H1 (cell line): ENCODE measurements around the gene ADGRV1. TPM values are rescaled to one million over a fixed set of nuclear protein-coding genes. Genes with fewer than 3 reads are reported as not detected.

Experiments
- CTCF ChIA-PET: fragments of 300-600 bp; sonication (Branson Sonifier 250); formaldehyde crosslinking; loops from one replicate; lab custom pipeline; 2021; ENCODE audit not compliant: partially characterized antibody; lab: Charles Lee
- POLR2A ChIA-PET: fragments of 300-600 bp; sonication (Branson Sonifier 250); formaldehyde crosslinking; loops from one replicate; lab custom pipeline; 2021; ENCODE audit warnings: inconsistent platforms; ENCODE audit not compliant: partially characterized antibody; lab: Charles Lee
- DNase-seq, 2 experiments: peaks; one replicate each; pipeline versions ENCODE4 v3.0.0 to v3.0.0-alpha.2; 2010 to 2022; ENCODE audit warnings: low spot score in 2 of 2, low read depth in 1 of 2, mixed read lengths in 1 of 2
- FAIRE-seq: peaks from 2 replicates; lab custom pipeline; 2011; peaks lifted over from hg19 to GRCh38; lab: Jason Lieb, UNC
- H2AFZ ChIP-seq: 2 replicates; pipeline ENCODE4 v1.8.1; 2012; ENCODE audit warnings: low read length, inconsistent platforms
- H2AK5ac ChIP-seq: 2 replicates; pipeline ENCODE4 v1.6.1; 2013; ENCODE audit warnings: low read depth, low read length
- H2BK120ac ChIP-seq: replicated peaks from 2 replicates; pipeline ENCODE3; 2013; ENCODE audit warnings: low read depth, low read length, inconsistent platforms
- H2BK12ac ChIP-seq: 2 replicates; pipeline ENCODE4 v1.6.1; 2013; ENCODE audit warnings: low read depth, low read length
- H2BK15ac ChIP-seq: 2 replicates; pipeline ENCODE4 v1.6.1; 2013; ENCODE audit warnings: low read length
- H2BK20ac ChIP-seq: 2 replicates; pipeline ENCODE4 v1.6.1; 2013; ENCODE audit warnings: low read length
- H2BK5ac ChIP-seq: 2 replicates; pipeline ENCODE4 v1.6.1; 2013; ENCODE audit warnings: low read depth, low read length
- H3K14ac ChIP-seq: 2 replicates; pipeline ENCODE4 v1.6.1; 2013; ENCODE audit warnings: inconsistent platforms; ENCODE audit not compliant: insufficient read length
- H3K18ac ChIP-seq: 2 replicates; pipeline ENCODE4 v1.6.1; 2013; ENCODE audit warnings: low read length; ENCODE audit errors: extremely low read depth
- H3K23ac ChIP-seq: 2 replicates; pipeline ENCODE4 v1.6.1; 2013; ENCODE audit warnings: inconsistent platforms; ENCODE audit not compliant: insufficient read length
- H3K23me2 ChIP-seq: 2 replicates; pipeline ENCODE4 v1.6.1; 2013; ENCODE audit warnings: low read depth, low read length
- H3K27ac ChIP-seq: 2 replicates; pipeline ENCODE4 v1.6.1; 2011; ENCODE audit warnings: low read depth, low read length, inconsistent platforms
- H3K27me3 ChIP-seq, 4 experiments: replicated peaks in 1 of 4; 1 replicate in 1 of 4; 2 replicates in 3 of 4; pipeline versions ENCODE4 v1.6.1 to v1.8.1; 2011 to 2013; ENCODE audit warnings: low read length in 3 of 4, mild to moderate bottlenecking in 3 of 4, inconsistent platforms in 2 of 4, mixed read lengths in 2 of 4, moderate library complexity in 1 of 4; ENCODE audit not compliant: control insufficient read depth in 3 of 4, insufficient read depth in 3 of 4; ENCODE audit errors: extremely low read depth in 1 of 4
- H3K36me3 ChIP-seq, 4 experiments: 2 replicates each; pipeline versions ENCODE4 v1.6.1 to v1.8.1; 2011 to 2013; ENCODE audit warnings: mild to moderate bottlenecking in 4 of 4, low read length in 3 of 4, moderate library complexity in 2 of 4, control low read depth in 1 of 4, inconsistent platforms in 1 of 4; ENCODE audit not compliant: insufficient read depth in 4 of 4, control insufficient read depth in 2 of 4
- H3K4ac ChIP-seq: replicated peaks from 2 replicates; pipeline ENCODE3; 2013; ENCODE audit warnings: low read length, low read depth, mixed read lengths, inconsistent platforms; ENCODE audit not compliant: insufficient read length
- H3K4me1 ChIP-seq, 4 experiments: replicated peaks in 1 of 4; 1 replicate in 1 of 4; 2 replicates in 3 of 4; pipeline versions ENCODE4 v1.6.1 to v1.8.1; 2011 to 2013; ENCODE audit warnings: low read length in 3 of 4, inconsistent platforms in 2 of 4, mixed read lengths in 1 of 4; ENCODE audit not compliant: insufficient read depth in 4 of 4, control insufficient read depth in 3 of 4
- H3K4me2 ChIP-seq, 2 experiments: 2 replicates each; pipeline versions ENCODE4 v1.6.1 to v1.8.1; 2011 to 2013; ENCODE audit warnings: low read depth in 2 of 2, low read length in 2 of 2, control low read depth in 1 of 2, inconsistent platforms in 1 of 2, mild to moderate bottlenecking in 1 of 2; ENCODE audit not compliant: insufficient read depth in 1 of 2
- H3K4me3 ChIP-seq, 4 experiments: fragments of 200-600, 300-600 bp in 1 of 4; sonication (generic), shearing (Covaris generic), sonication (Bioruptor Twin) in 1 of 4; 2 replicates each; pipeline versions ENCODE4 v1.5.1 to v1.8.1; 2011 to 2016; ENCODE audit warnings: low read length in 4 of 4, low read depth in 3 of 4, control low read depth in 2 of 4, inconsistent platforms in 2 of 4, mild to moderate bottlenecking in 2 of 4, mixed read lengths in 1 of 4, moderate library complexity in 1 of 4; ENCODE audit not compliant: insufficient read depth in 2 of 4; ENCODE audit errors: extremely low read depth in 1 of 4
- H3K56ac ChIP-seq: replicated peaks from 2 replicates; pipeline ENCODE3; 2013; ENCODE audit warnings: low read depth, mild to moderate bottlenecking, mixed read lengths, low read length, inconsistent platforms; ENCODE audit not compliant: insufficient read length
- H3K79me1 ChIP-seq: 2 replicates; pipeline ENCODE4 v1.6.1; 2013; ENCODE audit warnings: low read depth, low read length, control low read depth
- H3K79me2 ChIP-seq, 2 experiments: 2 replicates each; pipeline versions ENCODE4 v1.6.1 to v1.8.1; 2012 to 2013; ENCODE audit warnings: low read length in 2 of 2, mild to moderate bottlenecking in 2 of 2, inconsistent platforms in 1 of 2; ENCODE audit not compliant: insufficient read depth in 2 of 2, control insufficient read depth in 1 of 2
- H3K9ac ChIP-seq, 4 experiments: replicated peaks in 1 of 4; 1 replicate in 1 of 4; 2 replicates in 3 of 4; pipeline versions ENCODE4 v1.6.1 to v1.8.1; 2011 to 2013; ENCODE audit warnings: low read depth in 3 of 4, low read length in 3 of 4, control low read depth in 2 of 4, mild to moderate bottlenecking in 2 of 4, moderate library complexity in 2 of 4, inconsistent platforms in 1 of 4; ENCODE audit errors: extremely low read depth in 1 of 4
- H3K9me3 ChIP-seq, 2 experiments: 2 replicates each; pipeline versions ENCODE4 v1.6.1 to v1.8.1; 2012 to 2013; ENCODE audit warnings: mild to moderate bottlenecking in 2 of 2, moderate library complexity in 2 of 2, control low read depth in 1 of 2, inconsistent platforms in 1 of 2, low read depth in 1 of 2, low read length in 1 of 2, mixed read lengths in 1 of 2; ENCODE audit not compliant: insufficient read depth in 2 of 2
- H4K20me1 ChIP-seq, 2 experiments: replicated peaks in 1 of 2; 2 replicates each; pipeline versions ENCODE3 to v1.8.1; 2011 to 2013; ENCODE audit warnings: inconsistent platforms in 2 of 2, low read length in 2 of 2, mild to moderate bottlenecking in 1 of 2; ENCODE audit not compliant: insufficient read depth in 2 of 2, control insufficient read depth in 1 of 2
- H4K5ac ChIP-seq: 2 replicates; pipeline ENCODE4 v1.6.1; 2013; ENCODE audit warnings: low read length, low read depth, mixed read lengths, inconsistent platforms; ENCODE audit not compliant: insufficient read length
- H4K8ac ChIP-seq: 2 replicates; pipeline ENCODE4 v1.8.0; 2013; ENCODE audit warnings: mild to moderate bottlenecking, moderate library complexity, low read length, inconsistent platforms; ENCODE audit not compliant: insufficient read depth; ENCODE audit errors: extremely low read depth
- H4K91ac ChIP-seq: replicated peaks from 2 replicates; pipeline ENCODE3; 2013; ENCODE audit warnings: low read length, mixed read lengths, inconsistent platforms; ENCODE audit not compliant: insufficient read length
- ASH2L ChIP-seq: fragments of 200-600, 300-600 bp; sonication (generic); IDR thresholded peaks from one replicate; pipeline ENCODE4 v1.7.1; 2017; ENCODE audit warnings: low read length
- POU5F1 ChIP-seq: IDR thresholded peaks from 2 replicates; pipeline ENCODE4 v1.6.1; 2011; ENCODE audit warnings: low read depth, mild to moderate bottlenecking, low read length, moderate library complexity
- RAD21 ChIP-seq, 2 experiments: IDR thresholded peaks in 1 of 2; conservative IDR thresholded peaks in 1 of 2; 2 replicates each; pipeline ENCODE4 v1.6.1; 2011; ENCODE audit warnings: low read depth in 2 of 2, low read length in 2 of 2, improper control_type of control experiment in 1 of 2, inconsistent platforms in 1 of 2, mild to moderate bottlenecking in 1 of 2, moderate library complexity in 1 of 2
- RBBP5 ChIP-seq: IDR thresholded peaks from 2 replicates; pipeline ENCODE4 v1.7.1; 2012; ENCODE audit warnings: low read depth, mild to moderate bottlenecking, inconsistent platforms, low read length, moderate library complexity, borderline replicate concordance
- SRF ChIP-seq: IDR thresholded peaks from 2 replicates; pipeline ENCODE4 v1.6.1; 2011; ENCODE audit warnings: mild to moderate bottlenecking, low read depth, low read length, moderate library complexity
- TBP ChIP-seq: IDR thresholded peaks from 2 replicates; pipeline ENCODE4 v1.6.1; 2011; ENCODE audit warnings: low read depth, low read length, improper control_type of control experiment
- WGBS, 2 experiments: shearing (Covaris generic) in 1 of 2; methylation state at CpG; one replicate each; pipeline versions ENCODE4 v1.1.6 to v1.1.7; 2013 to 2015; ENCODE audit warnings: low lambda C conversion rate in 2 of 2, mixed read lengths in 2 of 2, inconsistent platforms in 1 of 2, low coverage in 1 of 2, missing lambda C conversion rate in 1 of 2; ENCODE audit not compliant: insufficient replicate concordance in 2 of 2, insufficient coverage in 1 of 2, insufficient read length in 1 of 2; ENCODE audit errors: extremely low coverage in 1 of 2, missing lambda C conversion rate in 1 of 2; 5-methylcytosine and 5-hydroxymethylcytosine counted together
- polyA plus RNA-seq, 7 experiments: library from polyadenylated mRNA; depleted of rRNA in 3 of 7; stranded (reverse) in 5 of 7; unstranded in 2 of 7; fragments of >200 nt in 5 of 7; fragments of 200-250 nt in 2 of 7; gene quantifications; 1 replicate in 5 of 7; 2 replicates in 1 of 7; 4 replicates in 1 of 7; pipeline versions ENCODE4 v1.2.1 to v1.2.3, GENCODE V29; 2011 to 2013; ENCODE audit warnings: missing spikeins in 2 of 7, mixed read lengths in 2 of 7
- total RNA-seq: library from RNA; stranded (reverse); fragmentation: NEBNext Ultra II Directional; extraction: Animal tissue kit (Norgen Biotek cat#: 25700); gene quantifications from 2 replicates; pipeline ENCODE4 v1.2.1, GENCODE V29; 2021

The ADGRV1 gene
- total and polyA plus RNA-seq, 2 of the 8 experiments (the other 6 are each of a cell fraction or from before 2014, with no cell fraction given), result 53.1 to 62.2 TPM

DNA sequence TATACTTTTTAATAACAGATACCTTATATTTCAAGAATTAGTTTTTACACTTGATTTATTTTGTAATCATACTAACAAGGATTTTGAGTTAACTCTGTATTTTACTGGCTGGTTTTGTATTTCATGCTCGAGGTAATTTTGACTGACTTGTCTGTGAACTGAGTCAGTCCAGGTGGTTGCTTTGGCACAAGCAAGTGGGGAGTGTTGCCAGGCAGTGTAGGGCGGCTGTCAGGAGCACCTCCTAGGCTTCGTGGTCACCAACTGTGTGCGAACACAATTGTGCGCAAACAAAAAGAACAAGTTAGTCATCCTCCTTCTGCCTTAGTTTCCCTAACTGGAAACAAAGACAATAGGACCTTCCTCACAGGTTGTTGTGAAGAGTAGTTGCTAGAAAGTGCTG lies 286.3 kb downstream of the ADGRV1 start:
- Histone ChIP-seq H3K14ac (no peak overlapping the region), H3K56ac (no peak overlapping the region), H2BK12ac (no peak overlapping the region), H2BK5ac (no peak overlapping the region), H2BK15ac (no peak overlapping the region), H3K4me2 (no peak overlapping the region), H2AK5ac (no peak overlapping the region), H3K4me1 (no peaks in the 10 kb centered on the region), H3K27ac (no peak overlapping the region), H4K8ac (no peak overlapping the region), H3K79me2 (no peaks in the 10 kb centered on the region; a peak in 1 of 4 replicates), H3K4me3 (no peak overlapping the region), H3K9me3 (peaks cover 0 to 2% of the 10 kb centered on the region in 2 experiments; a peak in 1 of 4 replicates), H3K27me3 (no peaks in the 10 kb centered on the region), H4K5ac (no peak overlapping the region), H3K4ac (no peak overlapping the region), H2BK20ac (no peak overlapping the region), H4K91ac (no peak overlapping the region), H3K23ac (no peak overlapping the region), H2AFZ (no peak overlapping the region), H3K9ac (no peak overlapping the region), H2BK120ac (no peak overlapping the region), H3K23me2 (no peaks in the 10 kb centered on the region), H4K20me1 (no peaks in the 10 kb centered on the region), H3K36me3 (peaks cover 0 to 12% (median 7%) of the 10 kb centered on the region in 4 experiments; a peak in 5 of 8 replicates), H3K18ac (no peak overlapping the region), H3K79me1 (no peaks in the 10 kb centered on the region)
- POLR2A ChIA-PET, result no interaction called here
- DNase-seq (no peak), FAIRE-seq (no peak)
- WGBS, 2 experiments, result 90% methylated on average over 5 of the region's 5 CpGs; no CpG with 5 or more reads in 1 of the 2 experiments
- CTCF ChIA-PET, result no interaction called here
- TF ChIP-seq SRF (no peak), POU5F1 (no peak), RBBP5 (no peak), ASH2L (no peak), RAD21 (IDR thresholded peaks at IDR 0.05 in 1 of 2, conservative IDR thresholded peaks at IDR 0.05 in 1 of 2; ENCODE audit: low read depth in 2 of 2, low read length in 2 of 2) (no peak), TBP (no peak)
